Measurements from ENCODE around the gene CD19.

DNA sequence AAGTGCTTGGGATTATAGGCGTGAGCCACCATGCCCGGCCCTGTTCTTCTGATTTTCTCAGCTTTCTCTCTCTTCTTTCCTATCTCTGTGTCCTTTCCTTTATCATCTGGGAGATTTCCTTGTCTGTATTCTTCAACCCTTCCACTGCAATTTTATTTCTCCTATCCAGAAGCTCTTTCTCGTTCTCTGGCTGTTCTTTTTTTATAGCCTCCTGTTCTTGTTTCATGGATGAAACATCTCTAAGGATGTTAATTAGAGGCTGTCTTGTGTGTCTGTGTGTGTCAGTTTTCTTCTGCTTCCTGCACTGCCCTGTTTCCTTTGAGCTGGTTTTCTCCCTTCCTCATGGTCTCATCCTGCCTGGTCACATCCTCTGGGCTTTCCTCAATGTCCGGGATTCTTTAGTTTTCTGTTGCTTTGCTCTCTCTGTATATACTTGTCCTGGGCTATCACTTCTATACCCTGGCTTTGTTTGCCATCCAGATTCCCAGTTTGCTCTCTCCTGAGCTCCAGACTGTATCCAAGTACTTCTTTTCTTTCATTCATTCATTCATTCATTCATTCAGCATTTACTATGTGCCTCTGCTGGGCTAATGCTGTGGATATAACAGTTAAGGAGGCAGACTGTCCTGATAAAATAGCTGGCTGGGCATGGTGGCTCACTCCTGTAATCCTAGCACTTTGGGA, 55.5 kb downstream of the CD19 start:
- TF ChIP-seq, protein P1, sequence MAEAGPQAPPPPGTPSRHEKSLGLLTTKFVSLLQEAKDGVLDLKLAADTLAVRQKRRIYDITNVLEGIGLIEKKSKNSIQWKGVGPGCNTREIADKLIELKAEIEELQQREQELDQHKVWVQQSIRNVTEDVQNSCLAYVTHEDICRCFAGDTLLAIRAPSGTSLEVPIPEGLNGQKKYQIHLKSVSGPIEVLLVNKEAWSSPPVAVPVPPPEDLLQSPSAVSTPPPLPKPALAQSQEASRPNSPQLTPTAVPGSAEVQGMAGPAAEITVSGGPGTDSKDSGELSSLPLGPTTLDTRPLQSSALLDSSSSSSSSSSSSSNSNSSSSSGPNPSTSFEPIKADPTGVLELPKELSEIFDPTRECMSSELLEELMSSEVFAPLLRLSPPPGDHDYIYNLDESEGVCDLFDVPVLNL (IDR thresholded peaks at IDR 0.05; ENCODE audit: low read depth, low read length): no peak
- TF ChIP-seq EP300 (IDR thresholded peaks at IDR 0.05; ENCODE audit: borderline replicate concordance in 1 of 2, control insufficient read depth in 1 of 2, low read depth in 2 of 2, low read length in 2 of 2) (no peak), BHLHE40 (IDR thresholded peaks at IDR 0.05; ENCODE audit: borderline replicate concordance in 1 of 2, low read depth in 2 of 2, low read length in 1 of 2) (no peak), SRF (IDR thresholded peaks at IDR 0.05; ENCODE audit: low read depth in 2 of 2, low read length in 2 of 2) (no peak), RFX5 (IDR thresholded peaks at IDR 0.05; ENCODE audit: low read depth, low read length) (no peak)

Data from GM12878 (cell line).